Urinary bladder (tissue), 4 donors: Measurements from ENCODE around the gene TRAPPC3. TPM values are rescaled to one million over a fixed set of nuclear protein-coding genes. Genes with fewer than 3 reads are reported as not detected.
"Not testable (repeated sequence)": the region's sequence is repeated elsewhere in the genome, so short reads cannot be mapped to it uniquely, and the experiment has no call there.

Experiments used
- DNase-seq: peaks from one replicate; pipeline ENCODE4 v3.0.0-alpha.2; 2015; ENCODE audit errors: extremely low spot score
- H3K27ac ChIP-seq: one replicate; pipeline ENCODE4 v1.5.1; 2013; ENCODE audit warnings: low read depth, mild to moderate bottlenecking, moderate library complexity
- H3K36me3 ChIP-seq: one replicate; pipeline ENCODE4 v1.6.1; 2013; ENCODE audit warnings: mild to moderate bottlenecking, moderate library complexity; ENCODE audit not compliant: insufficient read depth
- H3K4me1 ChIP-seq: one replicate; pipeline ENCODE4 v1.6.1; 2013; ENCODE audit warnings: mild to moderate bottlenecking, moderate library complexity; ENCODE audit not compliant: insufficient read depth
- H3K4me3 ChIP-seq: one replicate; pipeline ENCODE4 v1.5.1; 2013; ENCODE audit warnings: low read depth, low read length
- WGBS: extraction: QIAGEN DNeasy Blood & Tissue Kit; methylation state at CpG from one replicate; pipeline ENCODE4 v1.1.7; 2013; 5-methylcytosine and 5-hydroxymethylcytosine counted together
- polyA plus RNA-seq: library from polyadenylated mRNA; stranded (reverse); fragments of 200-250 nt; gene quantifications from one replicate; pipeline ENCODE4 v1.2.3, GENCODE V29; 2013
- total RNA-seq: library from RNA; depleted of rRNA; stranded (reverse); fragments of >200 nt; gene quantifications from one replicate; pipeline ENCODE4 v1.2.3, GENCODE V29; 2014
- donor health status: healthy with polysubstance abuse.
- donor health status: healthy.

TRAPPC3 gene
- total and polyA plus RNA-seq, 2 donors = 43.9 to 76.9 TPM

DNA sequence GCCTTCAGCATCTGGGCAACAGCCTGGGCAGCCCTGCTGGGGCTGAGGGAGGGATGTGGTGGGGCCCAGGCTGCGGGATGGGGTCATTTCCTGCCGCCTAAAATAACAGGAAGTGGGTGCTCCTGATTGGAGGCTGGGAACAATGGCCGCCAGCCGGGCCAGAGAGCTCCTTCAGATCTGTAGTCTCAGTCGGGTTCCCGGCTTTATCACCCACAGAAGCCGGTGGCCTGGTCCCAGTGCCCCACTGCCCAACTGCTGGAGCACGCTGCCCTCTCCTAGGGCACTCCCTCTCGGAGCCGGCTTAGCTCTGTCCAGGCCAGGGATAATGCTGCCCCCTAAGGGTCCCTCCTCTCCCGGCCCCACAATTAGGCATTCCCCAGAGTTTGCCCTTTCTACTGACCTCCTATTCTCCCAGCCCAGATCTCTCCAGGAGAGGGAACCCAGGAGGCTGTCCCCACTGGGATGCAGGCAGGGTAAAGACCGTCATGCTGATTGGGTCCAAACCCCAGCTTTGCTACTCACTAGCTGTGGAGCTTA lies 11.7 kb upstream of the TRAPPC3 start:
- peaks cover 2% of the 10 kb centered on the region for H3K4me1 ChIP-seq
- 5% methylated on average over 12 of the region's 12 CpGs for WGBS
- H3K36me3 ChIP-seq = no peaks in the 10 kb centered on the region
- peak overlapping the region; percentile 95 for H3K27ac ChIP-seq
- no peak for DNase-seq
- H3K4me3 ChIP-seq = peak overlapping the region; percentile 29

DNA sequence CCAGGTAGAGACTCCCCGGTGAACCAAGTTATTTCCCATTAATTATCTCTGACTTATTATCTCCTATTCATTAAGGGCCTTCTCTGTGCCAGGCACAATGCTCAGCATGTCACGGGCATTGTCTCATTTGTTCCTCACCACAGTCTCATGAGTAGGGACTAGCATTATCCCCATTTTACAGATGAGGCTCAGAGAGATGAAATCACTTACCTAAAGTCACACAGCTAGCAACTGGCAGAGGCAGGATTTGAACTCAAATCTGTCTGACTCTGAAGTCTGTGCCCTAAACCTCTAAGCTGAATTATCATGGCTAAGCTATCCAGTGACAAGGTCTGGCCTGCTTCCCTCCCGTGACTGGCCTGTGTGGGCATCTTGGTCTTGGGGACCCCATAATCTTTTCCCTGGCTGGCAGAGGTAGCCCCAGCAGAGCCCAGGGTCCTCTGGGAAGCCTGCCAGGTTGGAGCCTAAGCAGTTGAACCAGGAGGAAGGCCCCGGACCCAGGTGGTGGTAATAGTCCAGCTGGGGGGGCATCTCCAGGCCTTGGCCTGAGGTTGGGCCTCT lies 11.2 kb upstream of the TRAPPC3 start:
- WGBS = 47% methylated on average over 4 of the region's 4 CpGs
- peak overlapping the region; percentile 95 for H3K27ac ChIP-seq
- DNase-seq = no peak
- peak overlapping the region; percentile 29 for H3K4me3 ChIP-seq
- H3K36me3 ChIP-seq = no peaks in the 10 kb centered on the region
- H3K4me1 ChIP-seq = peaks cover 2% of the 10 kb centered on the region

DNA sequence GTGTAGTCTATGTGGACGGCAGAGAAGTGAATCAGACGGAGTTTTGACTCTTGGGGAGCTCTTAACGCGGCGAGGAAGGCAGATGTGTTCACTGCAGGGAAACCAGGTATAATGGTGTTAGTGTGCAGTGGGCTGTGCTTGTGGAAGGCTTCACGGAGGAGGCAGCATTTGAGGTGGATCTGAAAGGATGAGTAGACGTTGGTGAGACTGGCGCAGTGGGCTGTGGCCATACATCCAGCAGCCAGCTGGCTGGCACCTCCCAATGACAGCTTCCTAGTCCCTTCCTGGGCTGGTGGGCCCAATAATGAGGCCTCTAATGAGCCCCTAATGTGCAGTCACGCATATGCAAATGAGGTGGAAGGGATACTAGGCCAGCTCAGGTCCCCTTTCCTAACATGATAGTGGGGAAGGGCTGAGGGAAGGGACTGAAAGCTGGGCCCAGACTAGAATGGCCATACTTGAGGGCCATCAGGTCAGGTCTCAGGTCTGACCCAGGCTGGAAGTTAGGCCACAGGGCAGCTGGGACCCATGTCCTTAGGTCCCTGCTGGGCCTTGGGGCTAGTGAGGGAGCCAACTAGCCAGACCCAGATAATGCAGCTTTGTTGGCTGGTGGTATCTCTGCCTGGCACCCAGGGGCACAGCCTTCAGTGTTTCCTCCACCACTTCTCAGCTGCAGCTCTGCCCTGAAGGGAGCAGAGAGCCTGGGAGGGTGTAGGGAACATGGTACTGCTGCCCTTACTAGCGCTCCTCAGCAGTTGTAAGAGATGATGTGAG lies 10.5 kb upstream of the TRAPPC3 start:
- 72% methylated on average over 10 of the region's 10 CpGs for WGBS
- no peak overlapping the region for H3K27ac ChIP-seq

DNA sequence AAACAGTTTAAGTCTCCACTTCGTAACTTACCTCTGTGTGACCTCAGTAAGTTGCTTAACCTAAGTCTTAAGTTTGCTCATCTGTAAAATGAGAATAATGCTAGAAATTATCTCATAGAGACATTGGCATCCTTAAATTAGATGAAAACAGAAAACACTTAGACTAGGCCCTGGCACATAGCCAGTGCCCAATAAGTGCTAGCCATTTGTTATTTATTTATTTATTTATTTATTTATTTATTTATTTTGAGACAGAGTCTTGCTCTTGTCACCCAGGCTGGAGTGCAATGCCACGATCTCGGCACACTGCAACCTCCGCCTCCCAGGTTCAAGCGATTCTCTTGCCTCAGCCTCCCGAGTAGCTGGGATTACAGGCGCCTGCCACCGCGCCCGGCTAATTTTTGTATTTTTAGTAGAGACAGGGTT lies 9.6 kb upstream of the TRAPPC3 start:
- H3K4me1 ChIP-seq, H3K36me3 ChIP-seq, H3K27ac ChIP-seq, DNase-seq, H3K4me3 ChIP-seq: not testable (repeated sequence)
- 85% methylated on average over 10 of the region's 10 CpGs for WGBS

More for the DNA sequence above, 10.5 kb upstream of the TRAPPC3 start:
- Histone ChIP-seq H3K36me3 (no peaks in the 10 kb centered on the region), H3K4me3 (no peak overlapping the region), H3K4me1 (peaks cover 2% of the 10 kb centered on the region)
- DNase-seq = no peak

DNA sequence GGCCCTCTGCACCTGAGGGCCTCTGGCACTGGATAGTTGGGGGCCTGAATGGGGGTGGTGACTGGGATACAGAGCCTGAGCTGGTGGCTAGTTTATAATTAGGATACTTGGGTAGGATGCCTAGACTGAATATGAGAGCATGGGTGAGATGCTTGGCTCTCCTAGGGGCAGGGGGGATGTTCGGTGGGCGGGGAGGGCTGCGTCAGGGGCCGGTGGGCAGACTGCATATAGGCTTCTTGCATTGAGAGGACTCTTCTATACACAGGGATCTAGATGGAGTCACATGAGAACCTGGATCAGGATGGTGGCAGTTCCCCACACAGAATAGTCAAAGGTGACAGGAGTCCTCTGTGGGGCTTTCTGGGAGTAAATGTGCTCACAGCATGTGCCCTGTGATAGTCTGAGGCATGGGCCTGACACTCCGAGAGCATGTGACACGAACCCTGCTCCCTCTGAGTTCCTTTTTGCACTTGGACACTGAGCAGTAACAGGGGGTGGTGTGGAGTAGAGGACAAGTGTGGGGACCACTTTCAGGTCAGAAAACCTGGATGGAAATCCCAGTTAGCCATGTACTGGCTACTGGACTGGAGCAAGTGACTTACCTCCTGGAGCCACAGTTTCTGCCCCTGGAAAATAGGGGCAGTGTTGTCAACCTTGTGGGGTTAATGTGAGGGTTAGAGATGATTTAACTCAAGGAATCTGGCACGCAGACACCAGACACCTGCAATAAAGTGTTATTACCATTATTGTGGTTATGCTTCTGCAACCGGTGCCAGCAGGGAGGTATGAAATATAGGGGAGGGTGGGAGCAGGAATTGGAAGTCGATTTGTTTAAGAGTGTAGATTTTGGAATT lies 8.9 kb upstream of the TRAPPC3 start:
- Histone ChIP-seq H3K4me1 (peaks cover 2% of the 10 kb centered on the region), H3K36me3 (no peaks in the 10 kb centered on the region), H3K4me3 (peak overlapping the region; percentile 98), H3K27ac (peak overlapping the region; percentile 67)
- DNase-seq = no peak
- 40% methylated on average over 9 of the region's 9 CpGs for WGBS

DNA sequence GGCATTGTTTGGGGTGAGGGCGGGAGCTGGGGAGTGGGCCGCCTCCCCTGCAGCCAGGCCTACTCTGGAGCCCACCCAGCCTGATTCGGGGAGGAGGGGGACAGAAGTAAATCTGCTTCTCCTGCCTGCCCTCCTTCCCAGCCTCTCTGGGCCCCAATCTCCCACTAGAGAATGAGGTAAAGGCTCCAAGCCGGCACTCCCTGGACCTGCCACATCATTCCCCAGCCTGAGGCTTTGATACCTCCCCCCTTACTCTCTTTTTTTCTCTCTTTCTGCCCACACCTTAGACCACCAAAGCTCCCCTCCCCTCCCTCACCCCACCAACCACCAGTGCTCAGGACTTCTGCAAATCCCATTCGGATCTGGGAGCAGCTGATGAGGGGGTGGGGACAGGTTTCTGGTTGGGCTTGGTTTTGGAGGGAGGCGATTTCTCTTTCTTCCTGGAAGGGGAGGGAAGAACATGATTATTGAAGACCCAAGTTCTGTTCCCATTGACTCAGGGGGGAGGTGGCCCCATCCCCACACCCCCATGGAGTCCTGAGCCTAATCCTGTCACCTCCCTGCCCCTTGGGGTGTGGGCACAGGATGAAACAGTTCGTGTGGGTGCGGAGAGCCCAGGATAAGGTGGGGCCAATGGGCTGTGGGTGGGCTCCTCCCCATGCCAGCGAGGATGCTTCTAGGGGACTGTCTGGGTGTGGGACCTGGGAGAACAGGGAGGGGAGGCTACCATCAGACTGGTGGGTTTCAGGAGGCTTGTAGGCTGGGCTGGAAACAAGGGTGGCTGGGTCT lies 8.0 kb upstream of the TRAPPC3 start:
- H3K4me1 ChIP-seq = peaks cover 2% of the 10 kb centered on the region
- peak overlapping the region; percentile 100 for H3K27ac ChIP-seq
- peak overlapping the region; percentile 98 for H3K4me3 ChIP-seq
- DNase-seq = no peak
- WGBS = 5% methylated on average over 9 of the region's 9 CpGs
- H3K36me3 ChIP-seq = no peaks in the 10 kb centered on the region

DNA sequence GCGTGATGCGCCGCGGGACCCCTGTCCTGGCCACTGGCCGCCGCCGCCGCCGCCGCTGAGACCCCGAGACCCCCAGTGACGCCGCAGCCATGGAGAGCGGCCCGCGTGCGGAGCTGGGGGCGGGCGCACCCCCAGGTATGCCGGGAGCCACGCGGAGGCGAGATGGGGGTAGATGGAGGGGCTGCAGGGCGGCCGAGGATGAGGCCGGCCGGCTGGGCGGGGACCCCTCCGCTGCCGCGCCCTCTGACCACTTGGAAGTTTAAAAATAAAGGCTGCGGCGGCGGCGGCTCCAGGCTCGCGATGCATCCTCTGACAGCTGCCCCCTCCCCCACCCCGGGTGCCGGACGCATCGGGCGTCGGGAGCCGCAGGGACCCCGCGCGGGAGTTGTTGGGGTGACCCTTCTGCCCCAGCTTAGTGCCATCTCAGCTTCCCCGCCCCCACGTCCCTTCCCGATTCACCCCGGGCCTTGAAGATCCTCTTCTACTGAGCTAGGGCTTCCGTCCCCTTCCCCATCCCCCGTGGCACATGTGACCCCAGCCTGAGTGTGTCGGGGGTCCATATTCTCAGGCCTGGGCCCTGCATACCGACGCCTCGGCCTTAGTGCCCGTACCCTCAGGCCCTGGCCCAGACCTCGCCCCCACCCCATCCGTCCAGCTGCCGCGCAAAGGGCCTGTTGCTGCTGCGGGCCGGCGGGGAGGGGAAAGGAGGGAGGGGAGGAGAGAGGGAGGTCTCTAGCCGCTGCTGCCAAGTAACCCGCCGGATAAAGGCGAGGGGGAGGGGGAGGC lies 7.2 kb upstream of the TRAPPC3 start:
- under 1% methylated on average over 69 of the region's 69 CpGs for WGBS
- Histone ChIP-seq H3K36me3 (no peaks in the 10 kb centered on the region), H3K4me1 (peaks cover 2% of the 10 kb centered on the region), H3K27ac (peak overlapping the region; percentile 100), H3K4me3 (peak overlapping the region; percentile 98)
- no peak for DNase-seq

DNA sequence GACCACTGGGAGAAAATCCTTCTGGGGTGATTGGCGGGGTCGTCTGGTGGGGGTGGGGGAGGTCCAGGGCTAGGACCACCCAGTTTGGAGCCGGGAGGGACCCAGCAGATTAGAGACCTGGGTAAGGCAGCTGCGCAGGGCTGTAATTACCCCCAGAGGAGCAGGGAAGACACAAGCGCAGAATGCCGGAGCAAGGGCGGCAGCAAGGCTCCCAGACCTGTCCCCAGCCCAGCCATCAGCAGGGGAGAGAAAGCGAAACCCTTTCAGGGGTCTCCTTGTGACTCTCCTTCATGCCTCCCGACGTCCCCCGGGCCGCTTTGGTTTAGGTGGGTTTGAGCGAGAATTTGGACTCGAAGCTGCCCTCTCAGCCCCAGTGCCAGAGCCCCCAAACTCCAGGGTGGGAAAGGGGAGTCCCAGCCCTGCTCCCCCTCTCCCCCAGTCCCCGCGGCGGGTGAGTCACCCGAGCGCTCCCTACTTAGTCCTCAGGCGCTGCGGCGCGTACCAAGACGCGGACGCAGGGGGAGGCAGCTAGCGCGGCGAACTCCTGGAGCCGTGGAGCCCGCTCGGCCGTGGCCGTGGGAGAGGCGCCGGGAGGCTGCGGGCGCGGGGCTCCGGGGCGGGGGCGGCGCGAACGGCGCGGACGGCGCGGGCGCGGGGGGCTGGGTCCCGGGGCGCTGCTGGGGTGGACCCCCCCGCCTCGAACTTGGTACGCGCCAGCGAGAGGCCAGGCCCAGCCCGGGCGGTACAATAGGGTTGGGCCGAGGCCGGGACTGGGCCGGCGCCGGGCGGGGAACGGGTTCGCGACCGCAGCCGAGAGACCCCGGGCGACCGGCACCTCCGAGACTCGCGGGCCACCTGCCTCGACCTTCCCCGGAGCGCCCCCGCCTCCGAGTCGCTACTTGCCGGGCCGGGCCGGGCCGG lies 6.4 kb upstream of the TRAPPC3 start, which contains the start of gene MAP7D1:
MAP7D1 (plus strand) TSS at position 753 of the 921 bp plus-strand sequence. CDS start 258 bp downstream, outside the sequence.
- WGBS = under 1% methylated on average over 84 of the region's 88 CpGs
- H3K4me3 ChIP-seq = peak within 1 kb of the TSS; percentile 98
- peak within 1 kb of the TSS; percentile 100 for H3K27ac ChIP-seq
- peaks cover 1% of the 10 kb centered on the region for H3K4me1 ChIP-seq
- no peaks in the 10 kb centered on the region for H3K36me3 ChIP-seq
- no peak for DNase-seq

DNA sequence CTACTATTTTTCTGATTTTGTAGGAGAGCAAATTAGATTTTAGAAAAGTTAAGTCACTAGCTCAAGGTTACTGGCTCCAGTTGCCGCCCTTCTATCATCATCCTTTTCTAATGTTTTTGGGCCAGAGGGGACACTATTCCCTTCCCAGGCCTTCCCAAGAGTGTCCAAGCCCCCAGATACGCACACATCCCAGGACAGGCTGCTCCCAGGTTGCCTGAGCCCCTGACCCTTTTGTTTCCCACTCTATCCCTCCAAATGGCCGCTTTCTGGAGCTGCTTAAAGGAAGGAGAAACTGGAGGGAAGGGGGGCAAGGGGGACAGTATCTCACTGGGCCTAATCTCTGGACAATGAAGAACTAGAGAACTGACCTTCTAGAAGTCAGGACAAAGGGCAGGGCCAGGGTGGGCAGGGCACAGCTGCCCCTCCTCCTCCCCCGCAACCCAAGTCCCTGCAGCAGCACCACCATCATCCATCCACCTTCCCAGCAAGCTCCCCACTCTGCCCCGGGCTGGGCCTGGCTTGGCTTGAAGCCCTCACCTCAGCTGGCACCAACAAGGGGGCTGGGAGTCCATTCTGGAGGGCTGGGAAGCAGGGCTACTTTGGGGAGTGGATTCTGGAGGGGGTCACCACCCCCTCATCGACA lies 5.6 kb upstream of the TRAPPC3 start:
- no peak for DNase-seq
- 43% methylated on average over 6 of the region's 6 CpGs for WGBS
- Histone ChIP-seq H3K27ac (peak overlapping the region; percentile 100), H3K36me3 (no peaks in the 10 kb centered on the region), H3K4me1 (no peaks in the 10 kb centered on the region), H3K4me3 (peak overlapping the region; percentile 98)

DNA sequence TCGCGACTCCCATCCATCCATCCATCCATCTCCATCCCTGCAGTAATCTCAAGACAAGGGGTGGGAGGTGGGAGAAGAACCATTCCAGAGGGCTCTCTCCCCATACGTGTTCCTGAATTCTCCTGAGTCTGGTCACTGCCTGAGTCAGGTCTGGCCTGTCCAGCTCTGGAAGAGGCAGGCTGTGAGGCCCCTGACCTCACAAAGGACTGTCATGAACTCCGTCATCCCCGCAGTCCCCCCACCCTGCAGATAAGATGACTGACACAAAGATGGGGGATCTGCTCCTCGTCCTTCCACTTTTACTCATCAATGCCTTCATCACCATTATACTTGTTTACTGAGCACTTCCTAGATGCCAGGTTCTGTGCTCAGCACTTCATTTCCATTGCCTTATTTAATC lies 5.0 kb upstream of the TRAPPC3 start:
- no peak overlapping the region for H3K27ac ChIP-seq
- DNase-seq = no peak
- WGBS = 92% methylated on average over 6 of the region's 6 CpGs
- no peaks in the 10 kb centered on the region for H3K4me1 ChIP-seq
- no peaks in the 10 kb centered on the region for H3K36me3 ChIP-seq
- H3K4me3 ChIP-seq = no peak overlapping the region

DNA sequence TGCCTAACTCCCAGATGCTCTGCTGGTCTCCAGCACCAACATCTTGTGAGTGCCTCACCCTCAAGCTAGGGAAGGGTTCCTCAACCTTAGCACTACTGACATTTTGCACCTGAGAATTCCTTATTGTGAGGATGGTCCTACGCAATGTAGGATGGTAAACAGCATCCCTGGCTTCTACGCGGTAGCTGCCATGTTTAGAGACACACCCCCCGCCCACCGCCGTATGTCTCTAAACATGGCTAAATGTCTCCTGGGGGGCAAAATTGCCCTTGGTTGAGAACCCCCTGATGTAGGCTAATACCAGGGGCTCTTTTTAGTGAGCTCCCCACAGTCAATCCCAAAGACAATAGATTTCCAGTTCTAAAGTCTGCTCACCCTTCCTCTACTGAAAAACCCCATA lies 4.2 kb upstream of the TRAPPC3 start:
- no peak overlapping the region for H3K4me3 ChIP-seq
- H3K36me3 ChIP-seq = no peaks in the 10 kb centered on the region
- H3K4me1 ChIP-seq = no peaks in the 10 kb centered on the region
- no peak overlapping the region for H3K27ac ChIP-seq
- WGBS = 96% methylated on average over 6 of the region's 6 CpGs
- no peak for DNase-seq
